ENCODE data around the gene ANKRD36C.
"Not testable (repeated sequence)": the region's sequence is repeated elsewhere in the genome, so short reads cannot be mapped to it uniquely, and the experiment has no call there.

DNA sequence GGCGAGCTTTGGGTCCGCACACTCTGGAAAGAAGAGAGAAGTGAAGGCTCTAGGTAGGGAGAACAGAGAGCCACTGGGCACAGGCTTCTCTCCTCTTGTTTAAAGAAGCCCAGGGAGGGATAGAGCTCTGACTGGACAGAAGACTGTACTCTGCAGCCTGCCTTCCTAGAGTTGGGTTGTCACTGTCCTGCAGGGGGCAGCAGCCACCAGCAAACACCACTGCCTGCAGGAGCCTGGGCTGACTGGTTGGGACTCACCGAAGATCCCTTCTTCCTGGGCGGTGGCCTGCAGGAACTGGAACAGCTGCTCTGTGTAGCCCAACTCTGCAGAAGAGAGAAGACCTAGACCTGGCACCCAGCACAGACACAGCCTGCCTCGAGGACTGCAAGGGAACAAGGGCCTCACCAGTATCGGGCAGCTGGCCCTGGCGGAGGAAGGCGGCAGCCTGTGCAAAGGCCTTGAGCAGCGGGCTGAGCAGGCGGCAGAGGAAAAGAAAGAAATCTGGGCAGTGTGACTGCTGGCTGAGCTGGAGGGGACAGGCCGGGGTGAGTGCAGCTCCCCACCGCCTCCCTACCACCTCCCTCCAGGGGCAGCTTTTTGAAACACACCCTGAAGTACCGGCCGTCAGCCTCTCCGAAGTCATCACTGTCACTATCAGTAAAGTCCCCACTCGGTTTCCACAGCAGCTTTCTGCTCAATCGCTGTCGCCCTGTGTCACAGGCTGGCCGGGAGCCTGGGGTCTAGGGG, 31.2 kb upstream of the ANKRD36C start:
- TF ChIP-seq, protein P1, sequence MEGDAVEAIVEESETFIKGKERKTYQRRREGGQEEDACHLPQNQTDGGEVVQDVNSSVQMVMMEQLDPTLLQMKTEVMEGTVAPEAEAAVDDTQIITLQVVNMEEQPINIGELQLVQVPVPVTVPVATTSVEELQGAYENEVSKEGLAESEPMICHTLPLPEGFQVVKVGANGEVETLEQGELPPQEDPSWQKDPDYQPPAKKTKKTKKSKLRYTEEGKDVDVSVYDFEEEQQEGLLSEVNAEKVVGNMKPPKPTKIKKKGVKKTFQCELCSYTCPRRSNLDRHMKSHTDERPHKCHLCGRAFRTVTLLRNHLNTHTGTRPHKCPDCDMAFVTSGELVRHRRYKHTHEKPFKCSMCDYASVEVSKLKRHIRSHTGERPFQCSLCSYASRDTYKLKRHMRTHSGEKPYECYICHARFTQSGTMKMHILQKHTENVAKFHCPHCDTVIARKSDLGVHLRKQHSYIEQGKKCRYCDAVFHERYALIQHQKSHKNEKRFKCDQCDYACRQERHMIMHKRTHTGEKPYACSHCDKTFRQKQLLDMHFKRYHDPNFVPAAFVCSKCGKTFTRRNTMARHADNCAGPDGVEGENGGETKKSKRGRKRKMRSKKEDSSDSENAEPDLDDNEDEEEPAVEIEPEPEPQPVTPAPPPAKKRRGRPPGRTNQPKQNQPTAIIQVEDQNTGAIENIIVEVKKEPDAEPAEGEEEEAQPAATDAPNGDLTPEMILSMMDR (IDR thresholded peaks at IDR 0.05) = peak; percentile 79
- TF ChIP-seq POLR2A, POLR2AphosphoS5 (IDR thresholded peaks at IDR 0.05): not testable (repeated sequence)

Measured in suprapubic skin (tissue), 4 donors.